Upper lobe of left lung (tissue), 6 donors: Measurements from ENCODE around the gene CDH8. TPM values are rescaled to one million over a fixed set of nuclear protein-coding genes. Genes with fewer than 3 reads are reported as not detected.

Experiments
- ATAC-seq, 2 donors: fragments of 200-7000 bp; cut with Tn5 transposase; one replicate each; pipeline ENCODE4 v1.9.1; 2022; ENCODE audit warnings: mild to moderate bottlenecking in 2 of 2, moderate library complexity in 2 of 2; ENCODE audit not compliant: low FRiP score in 2 of 2
- DNase-seq, 2 donors: peaks; one replicate each; pipeline ENCODE4 v3.0.0-alpha.2; 2019 to 2020
- H3K27ac ChIP-seq, 4 donors: fragments of 200-600 bp; sonication (generic); one replicate each; pipeline ENCODE4 v1.5.1; 2016 to 2019
- H3K27me3 ChIP-seq, 4 donors: fragments of 200-600 bp; sonication (generic); one replicate each; pipeline ENCODE4 v1.5.1; 2017 to 2019
- H3K36me3 ChIP-seq, 4 donors: fragments of 200-600 bp; sonication (generic); one replicate each; pipeline ENCODE4 v1.5.1; 2016 to 2019
- H3K4me1 ChIP-seq, 4 donors: fragments of 200-600 bp; sonication (generic); one replicate each; pipeline ENCODE4 v1.5.1; 2018 to 2019
- H3K4me3 ChIP-seq, 4 donors: fragments of 200-600 bp; sonication (generic); one replicate each; pipeline ENCODE4 v1.5.1; 2017 to 2019; ENCODE audit warnings: mild to moderate bottlenecking in 2 of 4, moderate library complexity in 1 of 4
- H3K9me3 ChIP-seq, 4 donors: fragments of 200-600 bp; sonication (generic); one replicate each; pipeline ENCODE4 v1.5.1; 2018 to 2019
- EP300 ChIP-seq, 4 donors: sonication (generic); formaldehyde crosslinking; IDR thresholded peaks; one replicate each; pipeline ENCODE4 v1.5.1; 2017; ENCODE audit warnings: antibody characterized with exemption in 4 of 4, control low read depth in 2 of 4
- POLR2A ChIP-seq, 4 donors: fragments of 450-650 bp; IDR thresholded peaks; one replicate each; pipeline ENCODE4 v1.5.1; 2016 to 2017; ENCODE audit warnings: antibody characterized with exemption in 4 of 4, mild to moderate bottlenecking in 2 of 4
- POLR2AphosphoS5 ChIP-seq, 2 donors: sonication (generic); formaldehyde crosslinking; IDR thresholded peaks; one replicate each; pipeline ENCODE4 v1.5.1; 2017; ENCODE audit warnings: antibody characterized with exemption in 2 of 2
- WGBS, 2 donors: methylation state at CpG; one replicate each; pipeline ENCODE4 v1.1.5; 2017 to 2018; 5-methylcytosine and 5-hydroxymethylcytosine counted together
- total RNA-seq, 6 donors: library from RNA; depleted of rRNA in 4 of 6; stranded (reverse); fragments of >200 nt in 4 of 6; gene quantifications; one replicate each; pipeline versions ENCODE4 v1.1.0 to v1.2.1, GENCODE V29; 2016 to 2021
- TF ChIP-seq, protein P1 (sequence below), 6 experiments: fragments of 450-650 bp in 4 of 6; fragments of 200-600 bp in 2 of 6; sonication (generic) in 2 of 6; IDR thresholded peaks; one replicate each; pipeline ENCODE4 v1.5.1; 2016 to 2019; ENCODE audit warnings: antibody characterized with exemption in 6 of 6
- donor health status: DM: no; HTN: no; CAD: no; lungs with moderate emphysema.
- donor health status: DM: no; HTN: yes; CAD: no; lungs with severe emphysema.

CDH8 gene
- total RNA-seq, 6 donors from 2014 or later: 0.10 to 1.8 (median 0.31) TPM; not detected in 1

DNA sequence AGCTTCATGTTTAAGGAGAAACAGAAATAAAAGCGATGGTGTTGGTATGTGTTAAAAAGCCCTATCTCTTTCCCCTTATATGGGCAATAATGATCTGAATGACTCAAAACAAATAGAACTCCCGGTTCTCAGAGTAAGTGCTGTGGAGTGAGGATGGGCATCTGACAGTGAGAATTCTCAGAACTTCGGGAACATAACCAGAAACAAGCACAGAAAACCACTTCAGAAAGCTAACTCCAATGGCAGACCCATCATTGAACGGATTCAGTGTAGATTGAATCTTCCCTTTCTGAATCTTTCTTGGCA, 67.2 kb downstream of the CDH8 start:
- peaks cover 0 to 5% (median 0%) of the 10 kb centered on the region in 4 donors for H3K9me3 ChIP-seq
- TF ChIP-seq, protein P1, sequence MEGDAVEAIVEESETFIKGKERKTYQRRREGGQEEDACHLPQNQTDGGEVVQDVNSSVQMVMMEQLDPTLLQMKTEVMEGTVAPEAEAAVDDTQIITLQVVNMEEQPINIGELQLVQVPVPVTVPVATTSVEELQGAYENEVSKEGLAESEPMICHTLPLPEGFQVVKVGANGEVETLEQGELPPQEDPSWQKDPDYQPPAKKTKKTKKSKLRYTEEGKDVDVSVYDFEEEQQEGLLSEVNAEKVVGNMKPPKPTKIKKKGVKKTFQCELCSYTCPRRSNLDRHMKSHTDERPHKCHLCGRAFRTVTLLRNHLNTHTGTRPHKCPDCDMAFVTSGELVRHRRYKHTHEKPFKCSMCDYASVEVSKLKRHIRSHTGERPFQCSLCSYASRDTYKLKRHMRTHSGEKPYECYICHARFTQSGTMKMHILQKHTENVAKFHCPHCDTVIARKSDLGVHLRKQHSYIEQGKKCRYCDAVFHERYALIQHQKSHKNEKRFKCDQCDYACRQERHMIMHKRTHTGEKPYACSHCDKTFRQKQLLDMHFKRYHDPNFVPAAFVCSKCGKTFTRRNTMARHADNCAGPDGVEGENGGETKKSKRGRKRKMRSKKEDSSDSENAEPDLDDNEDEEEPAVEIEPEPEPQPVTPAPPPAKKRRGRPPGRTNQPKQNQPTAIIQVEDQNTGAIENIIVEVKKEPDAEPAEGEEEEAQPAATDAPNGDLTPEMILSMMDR (IDR thresholded peaks at IDR 0.05): no peak
- TF ChIP-seq POLR2A (IDR thresholded peaks at IDR 0.05) (no peak), POLR2AphosphoS5 (IDR thresholded peaks at IDR 0.05) (no peak), EP300 (IDR thresholded peaks at IDR 0.05) (no peak)
- no peaks in the 10 kb centered on the region for H3K27me3 ChIP-seq
- 56 to 58% methylated on average over 4 of the region's 4 CpGs for WGBS, 2 donors
- no peaks in the 10 kb centered on the region for H3K4me1 ChIP-seq
- H3K27ac ChIP-seq: no peak overlapping the region
- no peak overlapping the region for H3K4me3 ChIP-seq
- DNase-seq: no peak
- no peaks in the 10 kb centered on the region for H3K36me3 ChIP-seq
- ATAC-seq: no peak

DNA sequence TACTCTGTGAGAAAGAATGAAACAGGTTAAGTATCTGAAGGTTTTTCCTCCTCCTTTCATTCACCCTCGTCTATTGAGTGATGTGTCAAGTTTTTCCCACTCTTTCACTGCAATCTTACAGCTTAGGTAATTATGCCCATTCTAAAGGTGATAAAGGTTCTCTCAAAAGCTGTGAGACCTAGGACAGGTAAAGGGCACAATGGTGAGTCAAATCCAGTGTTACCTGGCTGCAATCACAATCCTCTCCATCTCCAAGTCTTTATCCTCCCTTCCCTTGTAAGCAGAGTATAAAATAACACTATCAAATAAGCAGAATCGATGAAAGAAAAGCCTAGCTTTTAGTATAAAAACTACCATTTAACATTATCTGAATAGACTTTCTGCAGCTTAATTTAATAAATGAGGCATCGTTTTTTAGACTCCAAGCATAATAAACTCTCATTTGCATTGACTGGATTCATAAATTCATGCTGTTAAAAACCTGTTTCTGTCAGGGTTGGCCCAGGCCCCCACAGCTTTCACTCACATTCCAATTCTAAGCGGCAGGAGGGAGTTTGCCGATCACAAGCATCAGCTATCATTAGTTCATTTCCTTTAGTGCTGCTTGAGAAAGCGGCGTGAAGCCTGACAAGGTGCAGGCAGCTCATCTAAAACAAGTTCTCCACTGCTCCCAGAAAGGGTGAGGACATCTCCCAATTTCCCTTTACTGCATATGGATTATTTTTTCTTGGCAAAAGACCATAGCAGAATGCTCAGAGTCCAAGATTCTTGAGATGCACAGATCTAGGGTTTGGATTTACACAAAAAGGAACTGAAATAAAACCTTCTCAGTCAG, 67.8 kb downstream of the CDH8 start:
- ATAC-seq: no peak
- H3K36me3 ChIP-seq: no peaks in the 10 kb centered on the region
- TF ChIP-seq, protein P1 (IDR thresholded peaks at IDR 0.05): no peak
- TF ChIP-seq POLR2AphosphoS5 (IDR thresholded peaks at IDR 0.05): no peak
- TF ChIP-seq EP300 (IDR thresholded peaks at IDR 0.05): no peak
- TF ChIP-seq POLR2A (IDR thresholded peaks at IDR 0.05): no peak
- no peaks in the 10 kb centered on the region for H3K4me1 ChIP-seq
- no peak overlapping the region for H3K27ac ChIP-seq
- H3K27me3 ChIP-seq: no peaks in the 10 kb centered on the region
- no peak for DNase-seq
- H3K4me3 ChIP-seq: no peak overlapping the region
- 54 to 71% methylated on average over 7 of the region's 7 CpGs for WGBS, 2 donors
- H3K9me3 ChIP-seq: peaks cover 0 to 5% (median 0%) of the 10 kb centered on the region in 4 donors

DNA sequence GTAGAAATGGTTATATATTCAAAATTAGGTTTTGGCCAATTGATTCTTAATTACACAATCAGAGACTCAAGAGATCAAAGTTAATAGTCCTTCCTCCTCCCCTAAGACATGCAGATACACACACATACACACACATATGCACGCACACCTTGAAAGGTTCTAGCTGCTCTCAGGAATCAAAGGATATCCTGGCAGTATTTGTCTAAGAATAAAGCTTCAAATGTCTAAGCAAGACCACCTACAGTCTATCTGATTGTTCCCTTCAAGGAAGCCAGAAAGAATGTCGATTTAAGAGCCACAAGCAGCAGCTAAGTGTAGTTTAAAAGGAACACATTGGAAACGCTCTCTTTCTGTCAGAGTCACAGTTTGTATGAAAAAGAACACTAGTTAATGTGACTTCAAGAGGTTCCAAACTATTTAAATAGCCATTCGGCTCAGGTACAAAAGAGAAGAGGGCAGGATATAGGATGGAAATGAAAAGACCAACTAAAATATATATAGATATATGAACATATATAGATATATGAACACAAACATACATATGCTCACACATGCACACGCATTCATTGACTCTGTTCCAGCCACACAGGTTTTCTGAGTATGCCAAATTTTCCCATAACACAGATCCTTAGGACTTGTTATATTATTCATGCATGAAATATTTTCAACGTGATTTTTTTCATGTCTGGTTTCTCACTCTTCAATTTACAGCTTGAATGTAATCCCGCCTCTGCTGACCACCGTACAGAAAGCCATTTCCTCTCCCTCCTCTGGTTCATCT, 79.0 kb downstream of the CDH8 start:
- ATAC-seq: no peak
- no peaks in the 10 kb centered on the region for H3K9me3 ChIP-seq
- TF ChIP-seq POLR2AphosphoS5 (IDR thresholded peaks at IDR 0.05) (no peak), POLR2A (IDR thresholded peaks at IDR 0.05) (no peak), EP300 (IDR thresholded peaks at IDR 0.05) (no peak)
- TF ChIP-seq, protein P1 (IDR thresholded peaks at IDR 0.05): no peak
- 58 to 62% methylated on average over 8 of the region's 8 CpGs for WGBS, 2 donors
- no peak overlapping the region for H3K27ac ChIP-seq
- H3K4me3 ChIP-seq: no peak overlapping the region
- no peak for DNase-seq
- H3K27me3 ChIP-seq: no peaks in the 10 kb centered on the region
- H3K36me3 ChIP-seq: no peaks in the 10 kb centered on the region
- no peaks in the 10 kb centered on the region for H3K4me1 ChIP-seq

DNA sequence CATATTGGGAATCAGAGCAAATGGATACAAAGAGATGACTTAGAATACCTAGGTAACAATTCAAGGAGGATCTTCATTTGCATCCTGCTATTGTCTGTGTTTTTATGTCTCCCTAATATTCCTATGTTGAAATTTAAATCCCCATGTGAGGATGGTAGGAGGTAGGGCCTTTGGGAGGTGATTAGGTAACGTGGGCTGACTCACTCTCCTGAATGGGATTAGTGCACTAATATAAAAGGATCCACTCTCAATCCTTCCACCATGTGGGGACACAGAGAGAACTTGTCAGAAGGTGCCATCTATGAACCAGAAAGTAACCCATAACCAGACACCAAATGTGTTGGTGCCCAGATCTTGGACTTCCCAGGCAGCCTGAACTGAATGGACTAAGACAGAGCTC, 83.4 kb downstream of the CDH8 start:
- ATAC-seq: no peak
- Histone ChIP-seq H3K4me1 (no peaks in the 10 kb centered on the region), H3K36me3 (no peaks in the 10 kb centered on the region), H3K4me3 (no peak overlapping the region), H3K9me3 (no peaks in the 10 kb centered on the region), H3K27ac (no peak overlapping the region), H3K27me3 (no peaks in the 10 kb centered on the region)
- 65 to 77% methylated on average over 1 of the region's 1 CpG for WGBS, 2 donors
- TF ChIP-seq EP300 (IDR thresholded peaks at IDR 0.05) (no peak), POLR2AphosphoS5 (IDR thresholded peaks at IDR 0.05) (no peak), POLR2A (IDR thresholded peaks at IDR 0.05) (no peak)
- TF ChIP-seq, protein P1 (IDR thresholded peaks at IDR 0.05): no peak
- DNase-seq: no peak
